ENCODE data around the gene WWC1. TPM values are rescaled to one million over a fixed set of nuclear protein-coding genes. Genes with fewer than 3 reads are reported as not detected.

WWC1 gene
- total and polyA plus RNA-seq, 2 experiments from 2014 or later: 27.6 to 27.8 TPM

- Histone ChIP-seq H3K9me3 (ENCODE audit: low read depth) (no peaks in the 10 kb centered on the region), H4K20me1 (ENCODE audit: insufficient read depth, poor library complexity, severe bottlenecking) (peaks cover 5% of the 10 kb centered on the region), H3K4me3 (no peak overlapping the region), H3K79me2 (peaks cover 65% of the 10 kb centered on the region), H3K27me3 (no peaks in the 10 kb centered on the region), H3K4me2 (no peak overlapping the region), H3K36me3 (replicated peaks; ENCODE audit: insufficient read depth, low read depth) (no peaks in the 10 kb centered on the region), H3K9me2 (replicated peaks; ENCODE audit: insufficient read depth) (no peaks in the 10 kb centered on the region), H3K27ac (no peak overlapping the region), H2AFZ (no peak overlapping the region), H3K4me1 (ENCODE audit: insufficient read depth) (peaks cover 23% of the 10 kb centered on the region)
- no peak for DNase-seq (ENCODE audit: low spot score)
- 72% methylated on average over 3 of the region's 3 CpGs for WGBS (ENCODE audit: low lambda C conversion rate, missing lambda C conversion rate)
- no peak for TF ChIP-seq EZH2 (IDR thresholded peaks at IDR 0.05; ENCODE audit: borderline replicate concordance)
- no peak for TF ChIP-seq EZH2phosphoT487 (IDR thresholded peaks at IDR 0.05; ENCODE audit: low read depth, severe bottlenecking, unreplicated experiment)
- no peak for TF ChIP-seq CTCF (IDR thresholded peaks at IDR 0.05; ENCODE audit: poor library complexity)
Observed at GRCh38 chr5:168360521-168361285, 69.3 kb downstream of the WWC1 start.

DNA sequence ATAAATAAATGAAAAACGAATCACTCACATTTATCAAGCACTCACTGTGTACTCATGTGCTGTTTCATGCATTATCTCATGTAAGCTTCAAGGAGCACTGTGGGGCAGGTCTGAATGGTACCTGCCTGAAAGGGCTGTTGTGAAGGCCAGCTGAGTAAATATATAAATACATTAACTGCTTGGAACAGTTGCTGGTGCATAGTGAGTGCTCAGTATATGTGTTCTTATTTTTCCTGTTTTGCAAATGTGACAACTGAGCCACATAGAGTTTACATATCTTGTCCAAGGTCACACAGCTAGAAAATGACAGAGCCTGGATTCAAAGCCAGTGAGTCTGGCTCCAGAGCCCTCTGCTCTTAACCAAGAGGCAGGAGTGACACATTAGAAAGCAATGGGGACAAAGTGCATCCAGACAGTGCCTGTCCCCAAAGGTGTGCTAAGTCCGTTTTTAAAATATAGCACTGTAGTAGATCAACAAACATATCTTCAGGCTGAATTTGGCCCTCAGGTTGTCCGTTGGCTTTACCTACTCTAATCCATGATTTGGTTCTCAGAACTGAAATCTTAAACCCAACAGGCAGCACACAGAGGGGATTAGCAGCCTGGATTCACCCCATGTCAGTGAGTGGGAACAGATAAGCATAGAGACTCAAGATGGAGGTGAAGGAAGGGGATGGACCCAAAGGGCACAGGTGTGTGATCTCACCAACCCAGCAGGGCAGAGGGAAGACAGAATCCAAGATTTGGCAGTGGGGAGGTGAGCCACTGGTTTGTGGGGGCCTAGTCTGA lies 70.8 kb downstream of the WWC1 start:
- no peaks in the 10 kb centered on the region for H3K9me3 ChIP-seq (ENCODE audit: low read depth)
- no peak overlapping the region for H2AFZ ChIP-seq
- H3K4me1 ChIP-seq (ENCODE audit: insufficient read depth): peaks cover 26% of the 10 kb centered on the region
- H3K4me3 ChIP-seq: no peak overlapping the region
- H3K27ac ChIP-seq: peak overlapping the region; percentile 84
- peak; percentile 64 for DNase-seq (ENCODE audit: low spot score)
- peaks cover 5% of the 10 kb centered on the region for H4K20me1 ChIP-seq (ENCODE audit: insufficient read depth, poor library complexity, severe bottlenecking)
- H3K36me3 ChIP-seq (replicated peaks; ENCODE audit: insufficient read depth, low read depth): no peaks in the 10 kb centered on the region
- H3K9me2 ChIP-seq (replicated peaks; ENCODE audit: insufficient read depth): no peaks in the 10 kb centered on the region
- peaks cover 62% of the 10 kb centered on the region for H3K79me2 ChIP-seq
- H3K27me3 ChIP-seq: no peaks in the 10 kb centered on the region
- H3K4me2 ChIP-seq: peak overlapping the region; percentile 27
- TF ChIP-seq EZH2 (IDR thresholded peaks at IDR 0.05; ENCODE audit: borderline replicate concordance): no peak
- 47% methylated on average over 3 of the region's 3 CpGs for WGBS (ENCODE audit: low lambda C conversion rate, missing lambda C conversion rate)

GRCh38 chr5:168364151-168364661 lies 72.8 kb downstream of the WWC1 start:
- TF ChIP-seq CTCF (IDR thresholded peaks at IDR 0.05; ENCODE audit: poor library complexity) (no peak), EZH2phosphoT487 (IDR thresholded peaks at IDR 0.05; ENCODE audit: low read depth, severe bottlenecking, unreplicated experiment) (no peak), EZH2 (IDR thresholded peaks at IDR 0.05; ENCODE audit: borderline replicate concordance) (no peak)
- WGBS (ENCODE audit: low lambda C conversion rate, missing lambda C conversion rate): 75% methylated on average over 11 of the region's 11 CpGs
- H3K27ac ChIP-seq: peak overlapping the region; percentile 76
- H2AFZ ChIP-seq: no peak overlapping the region
- no peaks in the 10 kb centered on the region for H4K20me1 ChIP-seq (ENCODE audit: insufficient read depth, poor library complexity, severe bottlenecking)
- no peak overlapping the region for H3K4me2 ChIP-seq
- H3K27me3 ChIP-seq: no peaks in the 10 kb centered on the region
- peaks cover 26% of the 10 kb centered on the region for H3K4me1 ChIP-seq (ENCODE audit: insufficient read depth)
- peaks cover 63% of the 10 kb centered on the region for H3K79me2 ChIP-seq
- DNase-seq (ENCODE audit: low spot score): no peak
- H3K9me3 ChIP-seq (ENCODE audit: low read depth): no peaks in the 10 kb centered on the region
- no peaks in the 10 kb centered on the region for H3K36me3 ChIP-seq (replicated peaks; ENCODE audit: insufficient read depth, low read depth)
- no peaks in the 10 kb centered on the region for H3K9me2 ChIP-seq (replicated peaks; ENCODE audit: insufficient read depth)
- H3K4me3 ChIP-seq: no peak overlapping the region
